Measurements from ENCODE around the gene ERBB4.

ERBB4 gene

DNA sequence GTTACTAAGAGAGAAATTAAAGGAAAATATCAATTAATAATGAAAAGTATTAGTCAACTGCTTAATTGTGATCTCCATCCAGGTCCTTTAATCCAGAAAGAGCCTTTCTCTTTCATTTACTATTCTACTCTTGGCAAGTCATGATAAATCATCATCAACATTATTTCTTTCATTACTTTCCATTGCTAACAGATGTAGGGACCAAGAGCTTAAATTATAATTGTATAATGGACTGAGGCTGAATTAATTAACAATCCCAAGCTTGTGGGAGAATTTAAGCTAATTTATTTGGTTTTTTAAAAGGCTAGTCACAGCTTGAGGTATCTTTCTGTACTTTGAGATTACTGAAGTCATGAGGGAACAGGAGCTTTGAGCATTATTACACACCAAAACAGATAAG lies 223.9 kb downstream of the ERBB4 start:
- H3K4me3 ChIP-seq (ENCODE audit: low read depth, low read length), result no peak overlapping the region
- TF ChIP-seq, protein P1, sequence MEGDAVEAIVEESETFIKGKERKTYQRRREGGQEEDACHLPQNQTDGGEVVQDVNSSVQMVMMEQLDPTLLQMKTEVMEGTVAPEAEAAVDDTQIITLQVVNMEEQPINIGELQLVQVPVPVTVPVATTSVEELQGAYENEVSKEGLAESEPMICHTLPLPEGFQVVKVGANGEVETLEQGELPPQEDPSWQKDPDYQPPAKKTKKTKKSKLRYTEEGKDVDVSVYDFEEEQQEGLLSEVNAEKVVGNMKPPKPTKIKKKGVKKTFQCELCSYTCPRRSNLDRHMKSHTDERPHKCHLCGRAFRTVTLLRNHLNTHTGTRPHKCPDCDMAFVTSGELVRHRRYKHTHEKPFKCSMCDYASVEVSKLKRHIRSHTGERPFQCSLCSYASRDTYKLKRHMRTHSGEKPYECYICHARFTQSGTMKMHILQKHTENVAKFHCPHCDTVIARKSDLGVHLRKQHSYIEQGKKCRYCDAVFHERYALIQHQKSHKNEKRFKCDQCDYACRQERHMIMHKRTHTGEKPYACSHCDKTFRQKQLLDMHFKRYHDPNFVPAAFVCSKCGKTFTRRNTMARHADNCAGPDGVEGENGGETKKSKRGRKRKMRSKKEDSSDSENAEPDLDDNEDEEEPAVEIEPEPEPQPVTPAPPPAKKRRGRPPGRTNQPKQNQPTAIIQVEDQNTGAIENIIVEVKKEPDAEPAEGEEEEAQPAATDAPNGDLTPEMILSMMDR (IDR thresholded peaks at IDR 0.05; ENCODE audit: borderline replicate concordance, insufficient read depth, low read depth, low read length), result no peak

DNA sequence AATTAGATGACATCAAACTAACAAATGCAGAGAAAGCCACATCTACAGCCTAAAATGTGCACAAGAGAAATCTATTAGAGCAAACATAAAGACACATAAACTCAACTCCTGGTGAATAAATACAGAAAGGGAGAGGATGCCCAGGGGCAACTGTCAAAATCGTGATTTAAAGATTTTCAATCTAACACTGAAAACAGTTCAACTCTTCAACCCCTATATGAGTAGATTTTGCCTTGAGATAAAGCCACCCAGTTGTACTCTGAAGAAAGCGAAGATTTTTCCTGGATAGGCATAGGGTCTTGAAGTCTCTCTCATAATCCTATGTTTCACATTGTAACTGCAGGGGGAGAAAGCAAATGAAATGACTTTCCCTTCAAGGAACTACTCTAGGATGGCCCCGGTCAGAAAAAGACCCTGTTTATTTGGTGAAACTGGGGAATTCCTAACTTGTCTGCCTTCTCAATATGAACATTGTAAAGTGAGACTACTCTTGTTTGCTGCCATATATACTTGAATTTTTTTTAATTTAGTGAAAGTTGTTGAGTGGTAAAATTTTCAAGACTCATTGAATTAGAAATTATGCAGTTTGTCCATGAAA lies 226.7 kb downstream of the ERBB4 start:
- TF ChIP-seq, protein P1 (IDR thresholded peaks at IDR 0.05; ENCODE audit: borderline replicate concordance, insufficient read depth, low read depth, low read length), result no peak
- H3K4me3 ChIP-seq (ENCODE audit: low read depth, low read length), result no peak overlapping the region

DNA sequence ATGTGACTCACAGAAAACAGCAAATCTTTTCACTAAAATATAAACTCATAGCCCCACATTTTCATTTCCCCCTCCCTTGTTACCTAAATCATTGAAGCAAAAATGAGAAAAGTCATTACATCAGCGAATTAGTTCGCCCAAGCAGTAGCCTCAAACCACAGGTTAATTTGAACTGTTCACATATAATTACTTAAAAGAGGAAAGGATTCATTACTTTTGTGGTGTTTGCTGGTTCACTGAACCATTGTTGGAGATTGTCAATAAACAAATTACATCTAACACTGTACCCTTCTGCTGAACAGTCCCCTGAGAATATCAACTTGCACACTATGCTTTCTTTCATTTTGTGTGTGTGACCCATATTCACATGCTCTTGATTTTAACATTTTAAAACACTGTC lies 238.7 kb downstream of the ERBB4 start:
- TF ChIP-seq, protein P1 (IDR thresholded peaks at IDR 0.05; ENCODE audit: borderline replicate concordance, insufficient read depth, low read depth, low read length), result no peak
- no peak overlapping the region for H3K4me3 ChIP-seq (ENCODE audit: low read depth, low read length)

DNA sequence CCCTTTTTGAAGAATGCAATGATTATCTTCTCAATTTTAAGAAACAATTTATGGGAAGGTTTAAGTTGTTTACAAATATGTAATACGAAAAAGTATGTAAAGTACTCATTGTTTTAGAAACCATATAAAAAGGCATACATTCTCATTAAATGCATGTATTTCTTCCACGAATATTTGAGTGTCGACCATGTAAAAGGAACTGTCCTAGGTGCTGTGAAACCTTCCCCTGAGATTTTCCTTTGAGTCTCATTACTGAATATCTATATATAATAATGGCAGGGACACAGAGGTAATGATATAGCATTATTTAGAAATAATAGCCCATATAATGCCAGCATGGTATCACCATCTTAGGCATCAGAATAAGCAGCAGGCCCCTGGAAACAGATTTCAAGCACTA lies 239.3 kb downstream of the ERBB4 start:
- H3K4me3 ChIP-seq (ENCODE audit: low read depth, low read length), result no peak overlapping the region
- TF ChIP-seq, protein P1 (IDR thresholded peaks at IDR 0.05; ENCODE audit: borderline replicate concordance, insufficient read depth, low read depth, low read length), result no peak

DNA sequence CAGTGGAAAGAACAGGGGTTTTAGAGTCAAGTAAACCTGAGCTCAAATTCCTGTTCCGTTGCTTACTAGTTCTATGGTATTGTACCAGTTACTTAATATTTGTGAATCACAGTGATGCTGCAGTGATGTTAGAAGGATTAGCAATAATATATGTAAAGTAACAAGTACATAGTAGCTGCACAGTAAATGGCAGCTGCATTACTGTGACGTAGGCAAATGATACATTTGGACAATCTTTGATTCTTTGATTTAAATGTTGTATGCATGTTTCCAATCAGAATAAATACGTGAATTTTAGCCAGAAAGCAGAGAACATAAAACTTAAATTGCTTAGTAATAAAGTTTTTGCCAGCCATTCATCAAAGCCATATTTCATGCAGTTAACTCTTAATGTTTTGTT lies 243.0 kb downstream of the ERBB4 start:
- TF ChIP-seq, protein P1 (IDR thresholded peaks at IDR 0.05; ENCODE audit: borderline replicate concordance, insufficient read depth, low read depth, low read length), result no peak

DNA sequence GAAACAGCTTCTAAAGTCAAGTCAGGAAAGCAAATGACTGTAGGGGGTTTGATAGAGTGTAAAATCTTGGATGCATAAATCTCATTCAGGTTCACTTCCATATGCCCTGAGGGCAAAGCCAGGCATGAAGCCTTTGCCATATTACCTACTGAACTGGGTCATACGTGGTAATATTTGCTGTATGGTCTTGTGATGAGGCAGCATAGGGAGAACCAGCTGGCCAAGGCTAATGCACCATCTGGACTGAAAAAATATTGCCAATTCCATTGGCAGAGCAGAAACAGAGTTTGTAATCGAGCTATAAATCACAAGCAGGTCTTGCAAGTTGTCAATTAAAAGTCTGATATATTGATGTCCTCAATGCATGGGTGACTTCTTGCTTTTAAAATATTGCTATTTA lies 243.8 kb downstream of the ERBB4 start:
- TF ChIP-seq, protein P1 (IDR thresholded peaks at IDR 0.05; ENCODE audit: borderline replicate concordance, insufficient read depth, low read depth, low read length), result no peak
- H3K4me3 ChIP-seq (ENCODE audit: low read depth, low read length), result no peak overlapping the region

More for the DNA sequence above, 243.0 kb downstream of the ERBB4 start:
- H3K4me3 ChIP-seq (ENCODE audit: low read depth, low read length), result no peak overlapping the region

DNA sequence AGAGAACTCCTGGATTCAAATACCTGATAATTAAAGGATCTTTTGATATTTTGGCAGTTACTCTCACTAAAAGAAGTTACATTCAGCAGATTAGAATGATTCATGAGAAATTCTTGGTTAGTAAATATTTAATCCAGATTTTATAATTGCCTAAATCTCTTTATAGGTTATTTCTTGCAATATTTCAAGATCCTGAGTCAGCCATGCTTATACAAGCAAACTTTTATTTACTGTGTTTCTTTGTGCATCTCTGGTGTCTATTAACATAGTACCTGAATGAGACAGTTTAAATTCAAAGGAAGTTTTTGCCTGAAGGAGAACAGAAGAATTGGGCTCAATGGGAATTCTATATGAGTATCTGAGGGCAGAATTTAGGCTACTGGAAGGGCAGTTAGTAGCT lies 249.3 kb downstream of the ERBB4 start:
- TF ChIP-seq, protein P1 (IDR thresholded peaks at IDR 0.05; ENCODE audit: borderline replicate concordance, insufficient read depth, low read depth, low read length), result no peak
- no peak overlapping the region for H3K4me3 ChIP-seq (ENCODE audit: low read depth, low read length)
